Parathyroid adenoma (tissue), 2 donors: ENCODE results near the gene HBE1.

Experiments
- H2AFZ ChIP-seq: fragments of 300-600 bp; sonication (generic); one replicate; pipeline ENCODE4 v1.7.0; 2017; ENCODE audit warnings: antibody characterized with exemption, mild to moderate bottlenecking
- H3K27ac ChIP-seq: fragments of 300-600 bp; sonication (generic); one replicate; pipeline ENCODE4 v1.7.0; 2017
- H3K27me3 ChIP-seq: fragments of 300-600 bp; sonication (generic); one replicate; pipeline ENCODE4 v1.7.0; 2017; ENCODE audit warnings: low read length; ENCODE audit not compliant: control insufficient read depth, insufficient read depth
- H3K36me3 ChIP-seq: fragments of 300-600 bp; sonication (generic); one replicate; pipeline ENCODE4 v1.7.0; 2017; ENCODE audit warnings: low read length; ENCODE audit not compliant: control insufficient read depth, insufficient read depth
- H3K4me1 ChIP-seq: fragments of 300-600 bp; sonication (generic); one replicate; pipeline ENCODE4 v1.7.0; 2017; ENCODE audit warnings: control low read depth
- H3K4me2 ChIP-seq: fragments of 300-600 bp; sonication (generic); one replicate; pipeline ENCODE4 v1.7.0; 2017; ENCODE audit warnings: low read length
- H3K4me3 ChIP-seq: fragments of 300-600 bp; sonication (generic); one replicate; pipeline ENCODE4 v1.7.0; 2017; ENCODE audit warnings: low read depth, low read length
- H3K79me2 ChIP-seq: fragments of 300-600 bp; sonication (generic); one replicate; pipeline ENCODE4 v1.7.0; 2017; ENCODE audit warnings: control low read depth
- H3K9ac ChIP-seq: fragments of 300-600 bp; sonication (generic); one replicate; pipeline ENCODE4 v1.7.0; 2017; ENCODE audit warnings: mild to moderate bottlenecking
- H3K9me3 ChIP-seq: fragments of 300-600 bp; sonication (generic); one replicate; pipeline ENCODE4 v1.7.0; 2017; ENCODE audit warnings: low read length; ENCODE audit not compliant: control insufficient read depth
- CTCF ChIP-seq: fragments of 300-600 bp; sonication (generic); IDR thresholded peaks from one replicate; pipeline ENCODE4 v1.7.0; 2017; ENCODE audit warnings: antibody characterized with exemption, mild to moderate bottlenecking
- donor health status: primary hyperparathyroidism.

HBE1 gene

GRCh38 chr11:5223686-5224085, 46.1 kb downstream of the HBE1 start:
- Histone ChIP-seq H2AFZ (no peak overlapping the region), H3K4me3 (no peak overlapping the region), H3K4me1 (no peaks in the 10 kb centered on the region), H3K27ac (no peak overlapping the region), H3K9me3 (no peaks in the 10 kb centered on the region), H3K4me2 (no peak overlapping the region), H3K9ac (no peak overlapping the region), H3K79me2 (no peaks in the 10 kb centered on the region), H3K27me3 (no peaks in the 10 kb centered on the region), H3K36me3 (no peaks in the 10 kb centered on the region)
- no peak for TF ChIP-seq CTCF

DNA sequence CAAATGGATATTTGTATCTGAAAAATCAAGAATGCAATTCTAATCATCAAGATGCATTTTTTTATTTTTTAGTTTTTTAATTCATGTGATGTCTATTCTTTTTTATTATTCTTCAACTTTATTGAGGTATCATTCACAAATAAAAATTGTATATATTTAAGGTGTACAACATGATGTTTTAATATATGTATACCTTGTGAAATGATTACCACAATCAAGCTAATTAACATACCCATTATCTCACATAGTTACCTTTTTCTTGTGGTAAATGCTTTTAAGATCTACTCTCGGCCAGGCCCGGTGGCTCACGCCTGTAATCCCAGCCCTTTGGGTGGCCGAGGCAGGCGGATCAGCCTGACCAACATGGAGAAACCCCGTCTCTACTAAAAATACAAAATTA, 46.6 kb downstream of the HBE1 start:
- Histone ChIP-seq H3K4me1 (no peaks in the 10 kb centered on the region), H3K79me2 (no peaks in the 10 kb centered on the region), H3K9ac (no peak overlapping the region), H3K27ac (no peak overlapping the region), H3K4me3 (no peak overlapping the region), H3K9me3 (no peaks in the 10 kb centered on the region), H2AFZ (no peak overlapping the region), H3K36me3 (no peaks in the 10 kb centered on the region), H3K27me3 (no peaks in the 10 kb centered on the region), H3K4me2 (no peak overlapping the region)
- no peak for TF ChIP-seq CTCF
